H1 (cell line): Measurements from ENCODE around the gene PHLDA1. TPM values are rescaled to one million over a fixed set of nuclear protein-coding genes. Genes with fewer than 3 reads are reported as not detected.
A peak's percentile ranks its signal among the peaks of the same experiment; 100 is the strongest.

Experiments used
- CTCF ChIA-PET: fragments of 300-600 bp; sonication (Branson Sonifier 250); formaldehyde crosslinking; loops from one replicate; lab custom pipeline; 2021; ENCODE audit not compliant: partially characterized antibody; lab: Charles Lee
- POLR2A ChIA-PET: fragments of 300-600 bp; sonication (Branson Sonifier 250); formaldehyde crosslinking; loops from one replicate; lab custom pipeline; 2021; ENCODE audit warnings: inconsistent platforms; ENCODE audit not compliant: partially characterized antibody; lab: Charles Lee
- DNase-seq, 2 experiments: peaks; one replicate each; pipeline versions ENCODE4 v3.0.0 to v3.0.0-alpha.2; 2010 to 2022; ENCODE audit warnings: low spot score in 2 of 2, low read depth in 1 of 2, mixed read lengths in 1 of 2
- FAIRE-seq: peaks from 2 replicates; lab custom pipeline; 2011; peaks lifted over from hg19 to GRCh38; lab: Jason Lieb, UNC
- H2AFZ ChIP-seq: 2 replicates; pipeline ENCODE4 v1.8.1; 2012; ENCODE audit warnings: low read length, inconsistent platforms
- H2AK5ac ChIP-seq: 2 replicates; pipeline ENCODE4 v1.6.1; 2013; ENCODE audit warnings: low read depth, low read length
- H2BK120ac ChIP-seq: replicated peaks from 2 replicates; pipeline ENCODE3; 2013; ENCODE audit warnings: low read depth, low read length, inconsistent platforms
- H2BK12ac ChIP-seq: 2 replicates; pipeline ENCODE4 v1.6.1; 2013; ENCODE audit warnings: low read depth, low read length
- H2BK15ac ChIP-seq: 2 replicates; pipeline ENCODE4 v1.6.1; 2013; ENCODE audit warnings: low read length
- H2BK20ac ChIP-seq: 2 replicates; pipeline ENCODE4 v1.6.1; 2013; ENCODE audit warnings: low read length
- H2BK5ac ChIP-seq: 2 replicates; pipeline ENCODE4 v1.6.1; 2013; ENCODE audit warnings: low read depth, low read length
- H3K14ac ChIP-seq: 2 replicates; pipeline ENCODE4 v1.6.1; 2013; ENCODE audit warnings: inconsistent platforms; ENCODE audit not compliant: insufficient read length
- H3K18ac ChIP-seq: 2 replicates; pipeline ENCODE4 v1.6.1; 2013; ENCODE audit warnings: low read length; ENCODE audit errors: extremely low read depth
- H3K23ac ChIP-seq: 2 replicates; pipeline ENCODE4 v1.6.1; 2013; ENCODE audit warnings: inconsistent platforms; ENCODE audit not compliant: insufficient read length
- H3K23me2 ChIP-seq: 2 replicates; pipeline ENCODE4 v1.6.1; 2013; ENCODE audit warnings: low read depth, low read length
- H3K27ac ChIP-seq: 2 replicates; pipeline ENCODE4 v1.6.1; 2011; ENCODE audit warnings: low read depth, low read length, inconsistent platforms
- H3K27me3 ChIP-seq, 4 experiments: replicated peaks in 1 of 4; 1 replicate in 1 of 4; 2 replicates in 3 of 4; pipeline versions ENCODE4 v1.6.1 to v1.8.1; 2011 to 2013; ENCODE audit warnings: low read length in 3 of 4, mild to moderate bottlenecking in 3 of 4, inconsistent platforms in 2 of 4, mixed read lengths in 2 of 4, moderate library complexity in 1 of 4; ENCODE audit not compliant: control insufficient read depth in 3 of 4, insufficient read depth in 3 of 4; ENCODE audit errors: extremely low read depth in 1 of 4
- H3K36me3 ChIP-seq, 4 experiments: 2 replicates each; pipeline versions ENCODE4 v1.6.1 to v1.8.1; 2011 to 2013; ENCODE audit warnings: mild to moderate bottlenecking in 4 of 4, low read length in 3 of 4, moderate library complexity in 2 of 4, control low read depth in 1 of 4, inconsistent platforms in 1 of 4; ENCODE audit not compliant: insufficient read depth in 4 of 4, control insufficient read depth in 2 of 4
- H3K4ac ChIP-seq: replicated peaks from 2 replicates; pipeline ENCODE3; 2013; ENCODE audit warnings: low read length, low read depth, mixed read lengths, inconsistent platforms; ENCODE audit not compliant: insufficient read length
- H3K4me1 ChIP-seq, 4 experiments: replicated peaks in 1 of 4; 1 replicate in 1 of 4; 2 replicates in 3 of 4; pipeline versions ENCODE4 v1.6.1 to v1.8.1; 2011 to 2013; ENCODE audit warnings: low read length in 3 of 4, inconsistent platforms in 2 of 4, mixed read lengths in 1 of 4; ENCODE audit not compliant: insufficient read depth in 4 of 4, control insufficient read depth in 3 of 4
- H3K4me2 ChIP-seq, 2 experiments: 2 replicates each; pipeline versions ENCODE4 v1.6.1 to v1.8.1; 2011 to 2013; ENCODE audit warnings: low read depth in 2 of 2, low read length in 2 of 2, control low read depth in 1 of 2, inconsistent platforms in 1 of 2, mild to moderate bottlenecking in 1 of 2; ENCODE audit not compliant: insufficient read depth in 1 of 2
- H3K4me3 ChIP-seq, 4 experiments: fragments of 200-600, 300-600 bp in 1 of 4; sonication (generic), shearing (Covaris generic), sonication (Bioruptor Twin) in 1 of 4; 2 replicates each; pipeline versions ENCODE4 v1.5.1 to v1.8.1; 2011 to 2016; ENCODE audit warnings: low read length in 4 of 4, low read depth in 3 of 4, control low read depth in 2 of 4, inconsistent platforms in 2 of 4, mild to moderate bottlenecking in 2 of 4, mixed read lengths in 1 of 4, moderate library complexity in 1 of 4; ENCODE audit not compliant: insufficient read depth in 2 of 4; ENCODE audit errors: extremely low read depth in 1 of 4
- H3K56ac ChIP-seq: replicated peaks from 2 replicates; pipeline ENCODE3; 2013; ENCODE audit warnings: low read depth, mild to moderate bottlenecking, mixed read lengths, low read length, inconsistent platforms; ENCODE audit not compliant: insufficient read length
- H3K79me1 ChIP-seq: 2 replicates; pipeline ENCODE4 v1.6.1; 2013; ENCODE audit warnings: low read depth, low read length, control low read depth
- H3K79me2 ChIP-seq, 2 experiments: 2 replicates each; pipeline versions ENCODE4 v1.6.1 to v1.8.1; 2012 to 2013; ENCODE audit warnings: low read length in 2 of 2, mild to moderate bottlenecking in 2 of 2, inconsistent platforms in 1 of 2; ENCODE audit not compliant: insufficient read depth in 2 of 2, control insufficient read depth in 1 of 2
- H3K9ac ChIP-seq, 4 experiments: replicated peaks in 1 of 4; 1 replicate in 1 of 4; 2 replicates in 3 of 4; pipeline versions ENCODE4 v1.6.1 to v1.8.1; 2011 to 2013; ENCODE audit warnings: low read depth in 3 of 4, low read length in 3 of 4, control low read depth in 2 of 4, mild to moderate bottlenecking in 2 of 4, moderate library complexity in 2 of 4, inconsistent platforms in 1 of 4; ENCODE audit errors: extremely low read depth in 1 of 4
- H3K9me3 ChIP-seq, 2 experiments: 2 replicates each; pipeline versions ENCODE4 v1.6.1 to v1.8.1; 2012 to 2013; ENCODE audit warnings: mild to moderate bottlenecking in 2 of 2, moderate library complexity in 2 of 2, control low read depth in 1 of 2, inconsistent platforms in 1 of 2, low read depth in 1 of 2, low read length in 1 of 2, mixed read lengths in 1 of 2; ENCODE audit not compliant: insufficient read depth in 2 of 2
- H4K20me1 ChIP-seq, 2 experiments: replicated peaks in 1 of 2; 2 replicates each; pipeline versions ENCODE3 to v1.8.1; 2011 to 2013; ENCODE audit warnings: inconsistent platforms in 2 of 2, low read length in 2 of 2, mild to moderate bottlenecking in 1 of 2; ENCODE audit not compliant: insufficient read depth in 2 of 2, control insufficient read depth in 1 of 2
- H4K5ac ChIP-seq: 2 replicates; pipeline ENCODE4 v1.6.1; 2013; ENCODE audit warnings: low read length, low read depth, mixed read lengths, inconsistent platforms; ENCODE audit not compliant: insufficient read length
- H4K8ac ChIP-seq: 2 replicates; pipeline ENCODE4 v1.8.0; 2013; ENCODE audit warnings: mild to moderate bottlenecking, moderate library complexity, low read length, inconsistent platforms; ENCODE audit not compliant: insufficient read depth; ENCODE audit errors: extremely low read depth
- H4K91ac ChIP-seq: replicated peaks from 2 replicates; pipeline ENCODE3; 2013; ENCODE audit warnings: low read length, mixed read lengths, inconsistent platforms; ENCODE audit not compliant: insufficient read length
- WGBS, 2 experiments: shearing (Covaris generic) in 1 of 2; methylation state at CpG; one replicate each; pipeline versions ENCODE4 v1.1.6 to v1.1.7; 2013 to 2015; ENCODE audit warnings: low lambda C conversion rate in 2 of 2, mixed read lengths in 2 of 2, inconsistent platforms in 1 of 2, low coverage in 1 of 2, missing lambda C conversion rate in 1 of 2; ENCODE audit not compliant: insufficient replicate concordance in 2 of 2, insufficient coverage in 1 of 2, insufficient read length in 1 of 2; ENCODE audit errors: extremely low coverage in 1 of 2, missing lambda C conversion rate in 1 of 2; 5-methylcytosine and 5-hydroxymethylcytosine counted together
- polyA plus RNA-seq, 7 experiments: library from polyadenylated mRNA; depleted of rRNA in 3 of 7; stranded (reverse) in 5 of 7; unstranded in 2 of 7; fragments of >200 nt in 5 of 7; fragments of 200-250 nt in 2 of 7; gene quantifications; 1 replicate in 5 of 7; 2 replicates in 1 of 7; 4 replicates in 1 of 7; pipeline versions ENCODE4 v1.2.1 to v1.2.3, GENCODE V29; 2011 to 2013; ENCODE audit warnings: missing spikeins in 2 of 7, mixed read lengths in 2 of 7
- total RNA-seq: library from RNA; stranded (reverse); fragmentation: NEBNext Ultra II Directional; extraction: Animal tissue kit (Norgen Biotek cat#: 25700); gene quantifications from 2 replicates; pipeline ENCODE4 v1.2.1, GENCODE V29; 2021

Gene PHLDA1
- total and polyA plus RNA-seq, 2 of the 8 experiments (the other 6 are each of a cell fraction or from before 2014, with no cell fraction given) = 18.9 to 19.4 TPM

GRCh38 chr12:76031081-76031413 is 529 bp downstream of the PHLDA1 start:
- peak overlapping the region; percentile 70 for H3K4ac ChIP-seq
- WGBS, 2 experiments = 2% methylated on average over 24 of the region's 26 CpGs; no CpG with 5 or more reads in 1 of the 2 experiments
- H2AK5ac ChIP-seq = no peak overlapping the region; the same call in 1 of the 2 replicates
- peak overlapping the region; percentile 28; the same call in 1 of the 2 replicates for H2BK5ac ChIP-seq
- H2AFZ ChIP-seq = no peak overlapping the region
- POLR2A ChIA-PET = interaction anchor here (0.8 to 3.9 kb wide), 24 partner anchors 10 to 519 kb away, joined by 3 to 42 read pairs (median 4); partner anchors contain the start of genes BBS10 and KRR1
- peak overlapping the region; percentile 50 for H4K5ac ChIP-seq
- H4K8ac ChIP-seq = peak overlapping the region; percentile 76; the same call in 1 of the 2 replicates
- H3K9me3 ChIP-seq = no peaks in the 10 kb centered on the region
- H3K56ac ChIP-seq = no peak overlapping the region
- H3K14ac ChIP-seq = no peak overlapping the region
- no peak overlapping the region for H3K27ac ChIP-seq
- no peak overlapping the region for H2BK15ac ChIP-seq
- H3K4me3 ChIP-seq = peak overlapping the region; percentile 89 to 94 (median 92)
- peaks cover 2 to 4% of the 10 kb centered on the region in 2 experiments for H4K20me1 ChIP-seq
- no peak for FAIRE-seq
- no peaks in the 10 kb centered on the region; a peak in 1 of 7 replicates for H3K27me3 ChIP-seq
- peak overlapping the region; percentile 96 for H4K91ac ChIP-seq
- peaks cover 0 to 11% (median 2%) of the 10 kb centered on the region in 4 experiments; a peak in 5 of 7 replicates for H3K4me1 ChIP-seq
- H2BK20ac ChIP-seq = no peak overlapping the region
- no peak overlapping the region for H3K23ac ChIP-seq
- H3K4me2 ChIP-seq = peak overlapping the region; percentile 98 to 99
- no peak for DNase-seq
- no peak overlapping the region for H2BK120ac ChIP-seq
- H2BK12ac ChIP-seq = peak overlapping the region; percentile 52; the same call in 1 of the 2 replicates
- H3K79me2 ChIP-seq = peaks cover 0 to 36% of the 10 kb centered on the region in 2 experiments; a peak in 2 of 4 replicates
- H3K79me1 ChIP-seq = peaks cover 4% of the 10 kb centered on the region
- CTCF ChIA-PET = interaction anchor here (0.6 to 3.2 kb wide), 15 partner anchors 9 to 547 kb away, joined by 3 to 26 read pairs (median 3); no protein-coding TSS in a partner anchor
- H3K18ac ChIP-seq = peak overlapping the region; percentile 94; the same call in 1 of the 2 replicates
- peaks cover 17% of the 10 kb centered on the region for H3K23me2 ChIP-seq
- peak overlapping the region; percentile 49 to 82 (median 62) for H3K9ac ChIP-seq
- peaks cover 0 to 23% (median 0%) of the 10 kb centered on the region in 4 experiments; a peak in 1 of 8 replicates for H3K36me3 ChIP-seq
